ENCODE data around the gene NIPSNAP2. TPM values are rescaled to one million over a fixed set of nuclear protein-coding genes. Genes with fewer than 3 reads are reported as not detected.

Gene NIPSNAP2
- polyA plus RNA-seq, 1 of the 3 experiments (the other 2 are of a cell fraction) = 57.5 TPM

DNA sequence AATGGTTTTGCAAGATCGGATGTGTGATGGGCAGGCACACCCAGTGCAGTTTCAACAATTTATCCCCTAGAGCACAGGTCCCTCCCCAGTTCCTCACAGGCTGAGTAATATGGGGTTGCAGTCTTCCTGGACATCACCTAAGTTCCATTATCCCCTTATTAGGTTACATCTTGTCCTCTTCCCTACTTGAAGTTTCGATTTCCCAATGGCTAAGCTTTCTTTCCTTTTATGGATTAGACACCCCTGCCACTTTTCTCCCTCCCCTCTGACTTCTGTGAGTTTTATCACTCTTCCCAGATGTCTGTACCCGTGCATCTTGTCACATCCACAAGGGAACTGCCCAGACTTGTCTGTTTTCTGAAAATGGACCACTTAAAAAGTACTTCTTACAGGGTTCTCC is 2.4 kb upstream of the NIPSNAP2 start:
- H3F3A ChIP-seq (replicated peaks; ENCODE audit: insufficient read depth) = peaks cover 30% of the 10 kb centered on the region
- H3K4me3 ChIP-seq (ENCODE audit: low read depth in 2 of 2, low read length in 1 of 2) = no peak overlapping the region
- H3K27me3 ChIP-seq (ENCODE audit: insufficient read depth) = no peaks in the 10 kb centered on the region
- TF ChIP-seq EP300 (IDR thresholded peaks at IDR 0.05; ENCODE audit: borderline replicate concordance in 1 of 2, low read depth in 1 of 2, low read length in 1 of 2) (no peak), ELF1 (IDR thresholded peaks at IDR 0.05) (no peak), RAD21 (IDR thresholded peaks at IDR 0.05; ENCODE audit: low read length) (no peak), POLR2AphosphoS5 (IDR thresholded peaks at IDR 0.05; ENCODE audit: low read depth, low read length) (no peak)
- TF ChIP-seq, protein P1, sequence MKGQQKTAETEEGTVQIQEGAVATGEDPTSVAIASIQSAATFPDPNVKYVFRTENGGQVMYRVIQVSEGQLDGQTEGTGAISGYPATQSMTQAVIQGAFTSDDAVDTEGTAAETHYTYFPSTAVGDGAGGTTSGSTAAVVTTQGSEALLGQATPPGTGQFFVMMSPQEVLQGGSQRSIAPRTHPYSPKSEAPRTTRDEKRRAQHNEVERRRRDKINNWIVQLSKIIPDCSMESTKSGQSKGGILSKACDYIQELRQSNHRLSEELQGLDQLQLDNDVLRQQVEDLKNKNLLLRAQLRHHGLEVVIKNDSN (IDR thresholded peaks at IDR 0.05; ENCODE audit: borderline replicate concordance, low read depth) = no peak
- TF ChIP-seq, protein P2, sequence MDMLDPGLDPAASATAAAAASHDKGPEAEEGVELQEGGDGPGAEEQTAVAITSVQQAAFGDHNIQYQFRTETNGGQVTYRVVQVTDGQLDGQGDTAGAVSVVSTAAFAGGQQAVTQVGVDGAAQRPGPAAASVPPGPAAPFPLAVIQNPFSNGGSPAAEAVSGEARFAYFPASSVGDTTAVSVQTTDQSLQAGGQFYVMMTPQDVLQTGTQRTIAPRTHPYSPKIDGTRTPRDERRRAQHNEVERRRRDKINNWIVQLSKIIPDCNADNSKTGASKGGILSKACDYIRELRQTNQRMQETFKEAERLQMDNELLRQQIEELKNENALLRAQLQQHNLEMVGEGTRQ (IDR thresholded peaks at IDR 0.05; ENCODE audit: borderline replicate concordance, low read depth, low read length) = no peak
- whole genome bisulfite sequencing (ENCODE audit: low lambda C conversion rate) = 73% methylated on average over 3 of the region's 3 CpGs
- POLR2A ChIA-PET = no interaction called here
- peaks cover 13% of the 10 kb centered on the region for H4K20me1 ChIP-seq (ENCODE audit: insufficient read depth)
- H3K79me2 ChIP-seq (ENCODE audit: insufficient read depth) = peaks cover 26% of the 10 kb centered on the region
- no peak overlapping the region for H3K27ac ChIP-seq (ENCODE audit: low read depth in 2 of 2, low read length in 1 of 2)
- H3K9me2 ChIP-seq = no peaks in the 10 kb centered on the region
- H2AFZ ChIP-seq (ENCODE audit: low read depth) = no peak overlapping the region
- DNase-seq = no peak
- peaks cover 0 to 7% of the 10 kb centered on the region in 2 experiments for H3K36me3 ChIP-seq (replicated peaks in 1 of 2; ENCODE audit: control insufficient read depth in 1 of 2, insufficient read depth in 2 of 2, low read length in 1 of 2)
- H3K9me3 ChIP-seq = no peaks in the 10 kb centered on the region
- CTCF ChIA-PET = interaction anchor here (0.9 kb wide), 1 partner anchor 76 kb away, joined by 3 read pairs; no protein-coding TSS in a partner anchor
- H3K4me2 ChIP-seq = no peak overlapping the region
- H3K4me1 ChIP-seq (ENCODE audit: control insufficient read depth in 1 of 2, insufficient read depth in 2 of 2, low read depth in 1 of 2, low read length in 1 of 2) = peaks cover 6% of the 10 kb centered on the region in 2 experiments; a peak in 2 of 4 replicates
- no peak overlapping the region for H3K9ac ChIP-seq

DNA sequence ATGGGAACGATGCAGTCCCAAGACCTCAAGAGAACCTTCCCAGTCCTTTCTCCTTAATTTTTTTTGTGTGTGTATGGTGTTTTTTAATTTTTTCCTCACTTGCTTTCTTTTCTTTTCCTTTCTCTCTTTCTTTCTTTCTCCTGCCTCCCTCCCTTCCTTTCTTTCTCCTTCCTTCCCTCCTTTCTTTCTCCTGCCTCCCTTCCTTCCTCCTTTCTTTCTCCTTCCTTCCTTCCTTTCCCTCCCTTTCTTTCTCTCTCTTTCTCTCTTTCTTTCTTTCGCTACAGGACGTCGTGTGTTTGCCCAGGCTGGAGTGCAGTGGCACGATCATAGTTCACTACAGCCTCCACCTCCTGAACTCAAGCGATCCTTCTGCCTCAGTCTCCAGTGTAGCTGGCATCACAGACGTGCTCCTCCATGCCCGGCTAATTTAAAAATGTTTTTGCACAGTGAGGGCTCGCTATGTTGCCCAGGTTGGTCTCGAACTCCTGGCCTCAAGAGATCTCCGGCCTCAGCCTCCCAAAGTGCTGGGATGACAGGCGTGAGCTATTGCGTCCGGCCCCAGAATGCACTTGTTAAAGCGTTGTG is 709 bp upstream of the NIPSNAP2 start:
- TF ChIP-seq GATA2 (CRISPR knock-in tag; IDR thresholded peaks at IDR 0.05) (no peak), JUND (IDR thresholded peaks at IDR 0.05) (no peak), MEF2A (IDR thresholded peaks at IDR 0.05; ENCODE audit: borderline replicate concordance, low read depth) (no peak), EP300 (IDR thresholded peaks at IDR 0.05; ENCODE audit: borderline replicate concordance in 1 of 2, low read depth in 1 of 2, low read length in 1 of 2) (no peak), FOXJ3 (CRISPR knock-in tag; IDR thresholded peaks at IDR 0.05) (no peak), EZH2phosphoT487 (IDR thresholded peaks at IDR 0.05; ENCODE audit: borderline replicate concordance, low read depth) (no peak)
- TF ChIP-seq, protein P3, sequence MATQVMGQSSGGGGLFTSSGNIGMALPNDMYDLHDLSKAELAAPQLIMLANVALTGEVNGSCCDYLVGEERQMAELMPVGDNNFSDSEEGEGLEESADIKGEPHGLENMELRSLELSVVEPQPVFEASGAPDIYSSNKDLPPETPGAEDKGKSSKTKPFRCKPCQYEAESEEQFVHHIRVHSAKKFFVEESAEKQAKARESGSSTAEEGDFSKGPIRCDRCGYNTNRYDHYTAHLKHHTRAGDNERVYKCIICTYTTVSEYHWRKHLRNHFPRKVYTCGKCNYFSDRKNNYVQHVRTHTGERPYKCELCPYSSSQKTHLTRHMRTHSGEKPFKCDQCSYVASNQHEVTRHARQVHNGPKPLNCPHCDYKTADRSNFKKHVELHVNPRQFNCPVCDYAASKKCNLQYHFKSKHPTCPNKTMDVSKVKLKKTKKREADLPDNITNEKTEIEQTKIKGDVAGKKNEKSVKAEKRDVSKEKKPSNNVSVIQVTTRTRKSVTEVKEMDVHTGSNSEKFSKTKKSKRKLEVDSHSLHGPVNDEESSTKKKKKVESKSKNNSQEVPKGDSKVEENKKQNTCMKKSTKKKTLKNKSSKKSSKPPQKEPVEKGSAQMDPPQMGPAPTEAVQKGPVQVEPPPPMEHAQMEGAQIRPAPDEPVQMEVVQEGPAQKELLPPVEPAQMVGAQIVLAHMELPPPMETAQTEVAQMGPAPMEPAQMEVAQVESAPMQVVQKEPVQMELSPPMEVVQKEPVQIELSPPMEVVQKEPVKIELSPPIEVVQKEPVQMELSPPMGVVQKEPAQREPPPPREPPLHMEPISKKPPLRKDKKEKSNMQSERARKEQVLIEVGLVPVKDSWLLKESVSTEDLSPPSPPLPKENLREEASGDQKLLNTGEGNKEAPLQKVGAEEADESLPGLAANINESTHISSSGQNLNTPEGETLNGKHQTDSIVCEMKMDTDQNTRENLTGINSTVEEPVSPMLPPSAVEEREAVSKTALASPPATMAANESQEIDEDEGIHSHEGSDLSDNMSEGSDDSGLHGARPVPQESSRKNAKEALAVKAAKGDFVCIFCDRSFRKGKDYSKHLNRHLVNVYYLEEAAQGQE (IDR thresholded peaks at IDR 0.05; ENCODE audit: low read depth, low read length) = no peak
- Histone ChIP-seq H3K79me2 (ENCODE audit: insufficient read depth) (peaks cover 42% of the 10 kb centered on the region), H3K27ac (ENCODE audit: low read depth in 2 of 2, low read length in 1 of 2) (peak overlapping the region in 1 of 2 experiments; percentile 45; a peak in 1 of 4 replicates), H3K36me3 (replicated peaks in 1 of 2; ENCODE audit: control insufficient read depth in 1 of 2, insufficient read depth in 2 of 2, low read length in 1 of 2) (peaks cover 0 to 14% of the 10 kb centered on the region in 2 experiments), H3K4me2 (peak overlapping the region; percentile 22; the same call in 1 of the 2 replicates), H3K27me3 (ENCODE audit: insufficient read depth) (no peaks in the 10 kb centered on the region), H3F3A (replicated peaks; ENCODE audit: insufficient read depth) (peaks cover 30% of the 10 kb centered on the region), H3K4me1 (ENCODE audit: control insufficient read depth in 1 of 2, insufficient read depth in 2 of 2, low read depth in 1 of 2, low read length in 1 of 2) (peaks cover 6% of the 10 kb centered on the region in 2 experiments; a peak in 2 of 4 replicates), H3K4me3 (ENCODE audit: low read depth in 2 of 2, low read length in 1 of 2) (peak overlapping the region; percentile 57 to 62; a peak in 3 of 4 replicates), H4K20me1 (ENCODE audit: insufficient read depth) (peaks cover 14% of the 10 kb centered on the region), H2AFZ (ENCODE audit: low read depth) (peak overlapping the region; percentile 91), H3K9me3 (no peaks in the 10 kb centered on the region), H3K9ac (peak overlapping the region; percentile 9; the same call in 1 of the 2 replicates), H3K9me2 (no peaks in the 10 kb centered on the region)
- ChIA-PET POLR2A (interaction anchor here (0.6 to 1.7 kb wide), 11 partner anchors 8 to 598 kb away, joined by 3 to 8 read pairs (median 4); partner anchors contain the start of gene SUMF2), CTCF (interaction anchor here (0.5 to 4.0 kb wide), 45 partner anchors 8 to 1794 kb away, joined by 3 to 50 read pairs (median 4); no protein-coding TSS in a partner anchor)
- 65% methylated on average over 15 of the region's 15 CpGs for WGBS (ENCODE audit: low lambda C conversion rate)
- DNase-seq = no peak
